Measurements from ENCODE around the gene ARHGAP24.

The ARHGAP24 gene

DNA sequence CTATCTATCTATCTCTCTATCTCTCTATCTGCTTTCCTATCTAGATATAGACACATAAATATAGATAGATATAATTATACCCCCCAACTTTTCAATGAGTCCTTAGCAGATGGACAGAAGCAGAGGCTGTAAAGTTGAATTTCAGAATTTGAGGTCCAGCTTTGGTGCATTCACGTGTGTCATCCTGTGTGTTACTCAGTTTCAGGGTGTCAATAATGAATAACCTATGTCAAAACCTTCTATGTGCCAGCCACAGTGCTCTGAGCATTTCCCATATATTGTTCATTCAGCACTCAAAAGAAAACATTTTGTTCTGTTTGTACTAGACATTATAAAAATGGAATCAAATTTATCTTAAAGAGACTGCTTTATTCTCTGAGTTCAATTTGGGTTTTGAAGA lies 310.0 kb downstream of the ARHGAP24 start:
- H3K4me3 Mint-ChIP-seq: no peak overlapping the region
- no peaks in the 10 kb centered on the region for H3K9me3 Mint-ChIP-seq
- H3K27me3 Mint-ChIP-seq (ENCODE audit: low read depth): no peaks in the 10 kb centered on the region
- TF ChIP-seq, protein P1, sequence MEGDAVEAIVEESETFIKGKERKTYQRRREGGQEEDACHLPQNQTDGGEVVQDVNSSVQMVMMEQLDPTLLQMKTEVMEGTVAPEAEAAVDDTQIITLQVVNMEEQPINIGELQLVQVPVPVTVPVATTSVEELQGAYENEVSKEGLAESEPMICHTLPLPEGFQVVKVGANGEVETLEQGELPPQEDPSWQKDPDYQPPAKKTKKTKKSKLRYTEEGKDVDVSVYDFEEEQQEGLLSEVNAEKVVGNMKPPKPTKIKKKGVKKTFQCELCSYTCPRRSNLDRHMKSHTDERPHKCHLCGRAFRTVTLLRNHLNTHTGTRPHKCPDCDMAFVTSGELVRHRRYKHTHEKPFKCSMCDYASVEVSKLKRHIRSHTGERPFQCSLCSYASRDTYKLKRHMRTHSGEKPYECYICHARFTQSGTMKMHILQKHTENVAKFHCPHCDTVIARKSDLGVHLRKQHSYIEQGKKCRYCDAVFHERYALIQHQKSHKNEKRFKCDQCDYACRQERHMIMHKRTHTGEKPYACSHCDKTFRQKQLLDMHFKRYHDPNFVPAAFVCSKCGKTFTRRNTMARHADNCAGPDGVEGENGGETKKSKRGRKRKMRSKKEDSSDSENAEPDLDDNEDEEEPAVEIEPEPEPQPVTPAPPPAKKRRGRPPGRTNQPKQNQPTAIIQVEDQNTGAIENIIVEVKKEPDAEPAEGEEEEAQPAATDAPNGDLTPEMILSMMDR (IDR thresholded peaks at IDR 0.05; ENCODE audit: unreplicated experiment in 3 of 3): no peak
- peaks cover 55% of the 10 kb centered on the region for H3K4me1 Mint-ChIP-seq
- no peaks in the 10 kb centered on the region for H3K36me3 Mint-ChIP-seq (ENCODE audit: low read depth)
- peak overlapping the region in 2 of 3 experiments; percentile 16 to 28 for H3K27ac Mint-ChIP-seq

DNA sequence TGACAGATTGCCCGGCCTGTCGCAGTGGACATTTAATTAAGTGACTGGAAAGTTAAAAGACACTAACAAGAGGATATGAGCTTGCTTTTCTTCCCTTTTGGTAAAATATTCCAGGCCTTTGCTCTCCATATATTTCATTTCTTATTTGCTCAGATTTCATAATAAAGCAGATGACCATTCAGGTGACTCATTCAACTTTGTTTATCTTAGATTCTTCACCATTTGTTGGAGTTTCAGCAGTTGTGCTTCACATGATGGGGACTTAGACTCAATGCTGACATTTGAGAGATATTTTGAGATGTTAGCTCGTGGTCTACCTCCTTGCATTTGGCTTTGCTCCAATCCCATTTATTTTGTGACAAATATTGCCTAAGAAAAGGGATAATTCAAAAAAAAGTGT lies 312.2 kb downstream of the ARHGAP24 start:
- Mint-ChIP-seq H3K27ac (peak overlapping the region in 1 of 3 experiments; percentile 93), H3K4me1 (peaks cover 71% of the 10 kb centered on the region), H3K36me3 (ENCODE audit: low read depth) (no peaks in the 10 kb centered on the region), H3K9me3 (no peaks in the 10 kb centered on the region), H3K4me3 (no peak overlapping the region), H3K27me3 (ENCODE audit: low read depth) (no peaks in the 10 kb centered on the region)
- TF ChIP-seq, protein P1 (IDR thresholded peaks at IDR 0.05; ENCODE audit: unreplicated experiment in 3 of 3): no peak

DNA sequence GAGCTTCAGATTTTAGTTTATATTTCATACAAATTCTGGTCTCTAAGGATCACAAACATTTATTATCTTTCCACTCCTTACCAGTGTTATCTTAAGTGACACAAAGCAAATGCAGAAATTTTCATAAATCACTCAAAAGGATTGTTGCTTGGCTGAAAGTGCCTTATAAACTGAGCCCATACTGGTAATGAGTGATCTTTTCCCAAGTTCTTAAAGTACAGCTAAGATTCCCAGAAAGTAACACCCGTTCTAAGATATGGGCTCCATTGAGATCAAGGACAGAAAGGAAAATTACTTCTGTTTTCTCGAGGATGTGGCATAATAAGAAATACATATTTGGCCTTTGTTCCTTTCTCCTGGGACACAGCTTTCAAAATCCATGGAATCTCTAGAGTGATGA lies 313.7 kb downstream of the ARHGAP24 start:
- H3K9me3 Mint-ChIP-seq: no peaks in the 10 kb centered on the region
- H3K27me3 Mint-ChIP-seq (ENCODE audit: low read depth): no peaks in the 10 kb centered on the region
- no peaks in the 10 kb centered on the region for H3K36me3 Mint-ChIP-seq (ENCODE audit: low read depth)
- peak overlapping the region; percentile 71 to 94 (median 93) for H3K27ac Mint-ChIP-seq
- no peak overlapping the region for H3K4me3 Mint-ChIP-seq
- TF ChIP-seq, protein P1 (IDR thresholded peaks at IDR 0.05; ENCODE audit: unreplicated experiment in 3 of 3): no peak
- H3K4me1 Mint-ChIP-seq: peaks cover 79% of the 10 kb centered on the region

DNA sequence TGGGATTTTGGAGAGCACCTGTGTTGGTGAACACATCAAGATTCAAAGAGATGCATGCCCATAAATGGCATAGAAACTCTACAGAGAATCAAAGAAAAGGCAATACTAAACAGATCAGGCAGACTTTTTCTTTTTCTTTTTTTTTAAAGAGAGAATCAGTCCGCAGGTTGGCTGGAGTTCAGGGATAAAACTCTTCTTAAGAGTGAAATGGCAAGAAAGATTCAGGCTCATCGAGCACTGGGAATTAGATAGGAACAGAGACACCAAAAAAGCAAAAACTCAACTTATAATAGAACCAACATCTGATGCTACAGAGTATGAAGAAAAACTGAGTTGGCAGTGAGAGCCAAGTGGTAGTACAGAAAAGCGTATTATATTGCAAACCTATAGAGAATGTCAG lies 314.3 kb downstream of the ARHGAP24 start:
- no peaks in the 10 kb centered on the region for H3K36me3 Mint-ChIP-seq (ENCODE audit: low read depth)
- H3K4me1 Mint-ChIP-seq: peaks cover 76% of the 10 kb centered on the region
- no peak overlapping the region for H3K4me3 Mint-ChIP-seq
- TF ChIP-seq, protein P1 (IDR thresholded peaks at IDR 0.05; ENCODE audit: unreplicated experiment in 3 of 3): no peak
- H3K9me3 Mint-ChIP-seq: no peaks in the 10 kb centered on the region
- no peaks in the 10 kb centered on the region for H3K27me3 Mint-ChIP-seq (ENCODE audit: low read depth)
- H3K27ac Mint-ChIP-seq: peak overlapping the region; percentile 71 to 94 (median 93)

DNA sequence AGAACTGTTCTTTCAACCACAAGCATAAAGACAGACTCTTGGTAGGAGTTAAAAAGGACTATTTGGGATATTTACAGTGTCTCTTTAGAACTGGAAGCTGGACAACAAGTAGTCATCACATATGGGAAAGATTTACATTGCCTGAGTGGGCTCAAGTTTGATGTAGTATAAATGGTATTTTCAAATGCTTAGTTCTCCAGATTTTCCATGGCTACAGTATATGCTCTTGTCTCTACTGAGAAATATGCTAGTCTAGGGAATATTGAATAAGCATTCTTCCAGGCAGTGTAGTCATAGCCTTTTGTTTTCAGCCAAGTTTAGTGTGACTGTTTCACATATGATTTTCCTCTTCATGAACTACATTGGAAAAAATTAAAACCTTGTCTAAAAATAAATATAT lies 315.6 kb downstream of the ARHGAP24 start:
- Mint-ChIP-seq H3K27ac (peak overlapping the region; percentile 71 to 94 (median 93)), H3K4me1 (peaks cover 70% of the 10 kb centered on the region), H3K9me3 (no peaks in the 10 kb centered on the region), H3K27me3 (ENCODE audit: low read depth) (no peaks in the 10 kb centered on the region), H3K4me3 (peak overlapping the region in 1 of 3 experiments; percentile 18), H3K36me3 (ENCODE audit: low read depth) (no peaks in the 10 kb centered on the region)
- TF ChIP-seq, protein P1 (IDR thresholded peaks at IDR 0.05; ENCODE audit: unreplicated experiment in 3 of 3): no peak
